Esophagus muscularis mucosa (tissue), 4 donors: ENCODE data around the gene ASXL1.

Experiments used
- EP300 ChIP-seq: sonication (generic); formaldehyde crosslinking; IDR thresholded peaks from one replicate; pipeline ENCODE4 v1.6.1; 2017; ENCODE audit warnings: antibody characterized with exemption
- POLR2A ChIP-seq: fragments of 450-650 bp; IDR thresholded peaks from one replicate; pipeline ENCODE4 v1.6.1; 2017; ENCODE audit warnings: antibody characterized with exemption, moderate library complexity, mild to moderate bottlenecking, low read depth
- POLR2AphosphoS5 ChIP-seq, 2 donors: sonication (generic); formaldehyde crosslinking; IDR thresholded peaks; one replicate each; pipeline ENCODE4 v1.6.1; 2017; ENCODE audit warnings: antibody characterized with exemption in 2 of 2
- TF ChIP-seq, protein P1 (sequence below), 3 experiments: fragments of 200-600 bp in 2 of 3; fragments of 450-650 bp in 1 of 3; sonication (generic) in 2 of 3; IDR thresholded peaks; one replicate each; pipeline ENCODE4 v1.5.1; 2017 to 2019; ENCODE audit warnings: antibody characterized with exemption in 3 of 3, mild to moderate bottlenecking in 2 of 3, moderate library complexity in 1 of 3

- TF ChIP-seq, protein P1, sequence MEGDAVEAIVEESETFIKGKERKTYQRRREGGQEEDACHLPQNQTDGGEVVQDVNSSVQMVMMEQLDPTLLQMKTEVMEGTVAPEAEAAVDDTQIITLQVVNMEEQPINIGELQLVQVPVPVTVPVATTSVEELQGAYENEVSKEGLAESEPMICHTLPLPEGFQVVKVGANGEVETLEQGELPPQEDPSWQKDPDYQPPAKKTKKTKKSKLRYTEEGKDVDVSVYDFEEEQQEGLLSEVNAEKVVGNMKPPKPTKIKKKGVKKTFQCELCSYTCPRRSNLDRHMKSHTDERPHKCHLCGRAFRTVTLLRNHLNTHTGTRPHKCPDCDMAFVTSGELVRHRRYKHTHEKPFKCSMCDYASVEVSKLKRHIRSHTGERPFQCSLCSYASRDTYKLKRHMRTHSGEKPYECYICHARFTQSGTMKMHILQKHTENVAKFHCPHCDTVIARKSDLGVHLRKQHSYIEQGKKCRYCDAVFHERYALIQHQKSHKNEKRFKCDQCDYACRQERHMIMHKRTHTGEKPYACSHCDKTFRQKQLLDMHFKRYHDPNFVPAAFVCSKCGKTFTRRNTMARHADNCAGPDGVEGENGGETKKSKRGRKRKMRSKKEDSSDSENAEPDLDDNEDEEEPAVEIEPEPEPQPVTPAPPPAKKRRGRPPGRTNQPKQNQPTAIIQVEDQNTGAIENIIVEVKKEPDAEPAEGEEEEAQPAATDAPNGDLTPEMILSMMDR (IDR thresholded peaks at IDR 0.05): no peak
- TF ChIP-seq POLR2AphosphoS5 (IDR thresholded peaks at IDR 0.05) (no peak), POLR2A (no peak), EP300 (no peak)
Observed at GRCh38 chr20:32431457-32431856, 73.3 kb downstream of the ASXL1 start.
